HCT116 (cell line): ENCODE results near the gene CLEC3B. TPM values are rescaled to one million over a fixed set of nuclear protein-coding genes. Genes with fewer than 3 reads are reported as not detected.

Source experiments
- ATAC-seq: fragments of 200-7000 bp; cut with Tn5 transposase; 2 replicates; pipeline ENCODE4 v1.9.1; 2020; ENCODE audit warnings: mild to moderate bottlenecking, moderate library complexity
- BruUV-seq: library from RNA; stranded (reverse); fragments of 400-500 nt; replicated peaks from 2 replicates; lab custom pipeline; 2021; lab: Mats Ljungman, UMichigan
- CTCF ChIA-PET: fragments of 300-600 bp; sonication (Branson Sonifier 250); formaldehyde crosslinking; loops from one replicate; lab custom pipeline; 2021; ENCODE audit warnings: antibody characterized with exemption; lab: Charles Lee
- POLR2A ChIA-PET: fragments of 300-600, 350-600 bp; sonication (Branson Sonifier 250); formaldehyde crosslinking; loops from one replicate; lab custom pipeline; 2021; ENCODE audit warnings: antibody characterized with exemption; lab: Charles Lee
- RAD21 ChIA-PET, 2 experiments: fragments of 300-600 bp; sonication (Branson Sonifier 250); formaldehyde crosslinking; loops; one replicate each; lab custom pipeline; 2023; ENCODE audit warnings: low total read pairs in 2 of 2; ENCODE audit not compliant: uncharacterized antibody in 2 of 2, unreplicated experiment in 2 of 2, low non-redundant PET in 1 of 2; lab: Charles Lee
- DNase-seq: peaks from one replicate; pipeline ENCODE4 v3.0.0-alpha.2; 2010; ENCODE audit warnings: low read depth, low spot score
- H2AFZ ChIP-seq: fragments of 200-600 bp; shearing (Covaris generic), sonication (generic); 2 replicates; pipeline ENCODE4 v1.6.1; 2017; ENCODE audit warnings: low read depth, mixed run types, mixed read lengths, antibody characterized with exemption, low read length; ENCODE audit not compliant: poor library complexity, severe bottlenecking
- H3K27ac ChIP-seq: 2 replicates; pipeline ENCODE4 v1.5.1; 2012; ENCODE audit warnings: low read depth, low read length
- H3K27me3 ChIP-seq: fragments of 200-600 bp; sonication (generic); 2 replicates; pipeline ENCODE4 v1.6.1; 2016; ENCODE audit warnings: mixed run types, low read length, mixed read lengths; ENCODE audit not compliant: insufficient read depth
- H3K36me3 ChIP-seq, 2 experiments: fragments of 200-500 bp in 1 of 2; fragments of 200-600 bp in 1 of 2; sonication (Bioruptor generic) in 1 of 2; sonication (generic) in 1 of 2; 2 replicates each; pipeline versions ENCODE4 v1.5.1 to v1.6.1; 2014 to 2016; ENCODE audit warnings: low read length in 2 of 2, inconsistent platforms in 1 of 2, mixed read lengths in 1 of 2, mixed run types in 1 of 2; ENCODE audit not compliant: insufficient read depth in 2 of 2, control insufficient read depth in 1 of 2
- H3K4me1 ChIP-seq, 2 experiments: fragments of 200-600 bp in 1 of 2; sonication (generic) in 1 of 2; 2 replicates each; pipeline versions ENCODE4 v1.5.1 to v1.6.1; 2012 to 2017; ENCODE audit warnings: low read length in 2 of 2, inconsistent platforms in 1 of 2, mild to moderate bottlenecking in 1 of 2, mixed read lengths in 1 of 2, mixed run types in 1 of 2, moderate library complexity in 1 of 2; ENCODE audit not compliant: insufficient read depth in 2 of 2, control insufficient read depth in 1 of 2
- H3K4me2 ChIP-seq: fragments of 200-600 bp; sonication (generic); 2 replicates; pipeline ENCODE4 v1.6.1; 2017; ENCODE audit warnings: mixed run types, low read length, mixed read lengths
- H3K4me3 ChIP-seq, 2 experiments: fragments of 200-600 bp in 1 of 2; sonication (generic) in 1 of 2; replicated peaks in 1 of 2; 2 replicates each; pipeline ENCODE4 v1.5.1; 2011 to 2016; ENCODE audit warnings: low read length in 2 of 2, control low read depth in 1 of 2, low read depth in 1 of 2, mild to moderate bottlenecking in 1 of 2, mixed read lengths in 1 of 2, mixed run types in 1 of 2
- H3K79me2 ChIP-seq: fragments of 200-600 bp; sonication (generic); 2 replicates; pipeline ENCODE4 v1.6.1; 2017; ENCODE audit warnings: mild to moderate bottlenecking, mixed run types, low read length, moderate library complexity, mixed read lengths; ENCODE audit not compliant: insufficient read depth
- H3K9ac ChIP-seq: fragments of 200-600 bp; sonication (generic); 2 replicates; pipeline ENCODE4 v1.6.1; 2016; ENCODE audit warnings: low read length, mixed read lengths
- H3K9me2 ChIP-seq: fragments of 200-600 bp; sonication (generic), shearing (Covaris generic); 2 replicates; pipeline ENCODE4 v1.6.1; 2017; ENCODE audit warnings: mixed run types, mild to moderate bottlenecking, moderate library complexity; ENCODE audit not compliant: insufficient read depth
- H3K9me3 ChIP-seq, 2 experiments: fragments of 200-500 bp in 1 of 2; fragments of 200-600 bp in 1 of 2; sonication (Bioruptor generic) in 1 of 2; sonication (generic) in 1 of 2; 2 replicates each; pipeline ENCODE4 v1.6.1; 2014 to 2017; ENCODE audit warnings: low read length in 2 of 2, mixed read lengths in 2 of 2, inconsistent platforms in 1 of 2, low read depth in 1 of 2, mild to moderate bottlenecking in 1 of 2, mixed run types in 1 of 2, moderate library complexity in 1 of 2; ENCODE audit not compliant: control insufficient read depth in 1 of 2, insufficient read depth in 1 of 2
- H4K20me1 ChIP-seq: fragments of 200-600 bp; sonication (generic), shearing (Covaris generic); 2 replicates; pipeline ENCODE4 v1.6.1; 2017; ENCODE audit warnings: mixed run types, mild to moderate bottlenecking, moderate library complexity; ENCODE audit not compliant: insufficient read depth
- ATF3 ChIP-seq: IDR thresholded peaks from 2 replicates; pipeline ENCODE4 v1.6.1; 2012
- CTCF ChIP-seq, 3 experiments: fragments of 200-600 bp in 1 of 3; sonication (generic) in 1 of 3; IDR thresholded peaks in 2 of 3; conservative IDR thresholded peaks in 1 of 3; 2 replicates each; pipeline ENCODE4 v1.5.1; 2012 to 2017; ENCODE audit warnings: low read depth in 2 of 3, low read length in 2 of 3, antibody characterized with exemption in 1 of 3, borderline replicate concordance in 1 of 3, control low read depth in 1 of 3, mild to moderate bottlenecking in 1 of 3, mixed read lengths in 1 of 3, mixed run types in 1 of 3, moderate library complexity in 1 of 3; ENCODE audit not compliant: insufficient read depth in 1 of 3
- EGR1 ChIP-seq: IDR thresholded peaks from 2 replicates; pipeline ENCODE4 v1.6.1; 2012; ENCODE audit warnings: low read depth
- FOSL1 ChIP-seq: IDR thresholded peaks from 2 replicates; pipeline ENCODE4 v1.6.1; 2012; ENCODE audit warnings: low read depth
- JUND ChIP-seq: IDR thresholded peaks from 2 replicates; pipeline ENCODE4 v1.6.1; 2012
- POLR2A ChIP-seq: IDR thresholded peaks from 2 replicates; pipeline ENCODE4 v1.7.0; 2011; ENCODE audit warnings: borderline replicate concordance; ENCODE audit not compliant: insufficient read depth, insufficient read length; ENCODE audit errors: extremely low read depth
- POLR2AphosphoS5 ChIP-seq: IDR thresholded peaks from 2 replicates; pipeline ENCODE4 v1.6.1; 2011; ENCODE audit warnings: mild to moderate bottlenecking, low read depth, low read length, moderate library complexity
- REST ChIP-seq: IDR thresholded peaks from 2 replicates; pipeline ENCODE4 v1.6.1; 2012; ENCODE audit warnings: low read depth
- SIN3A ChIP-seq: IDR thresholded peaks from 2 replicates; pipeline ENCODE4 v1.6.1; 2012; ENCODE audit warnings: low read depth
- SP1 ChIP-seq: IDR thresholded peaks from 2 replicates; pipeline ENCODE4 v1.6.1; 2012; ENCODE audit warnings: low read depth
- SRF ChIP-seq: IDR thresholded peaks from 2 replicates; pipeline ENCODE4 v1.6.1; 2012; ENCODE audit warnings: low read depth
- TCF7L2 ChIP-seq: IDR thresholded peaks from 2 replicates; pipeline ENCODE4 v1.7.0; 2011; ENCODE audit warnings: borderline replicate concordance, inconsistent platforms; ENCODE audit not compliant: insufficient read depth, insufficient read length; ENCODE audit errors: extremely low read depth
- YY1 ChIP-seq: IDR thresholded peaks from 2 replicates; pipeline ENCODE4 v1.6.1; 2011; ENCODE audit warnings: low read length, low read depth, moderate library complexity, mild to moderate bottlenecking; ENCODE audit not compliant: insufficient replicate concordance; ENCODE audit errors: extremely low read depth
- intact Hi-C: fragments of 100-400 bp; cut with micrococcal nuclease; formaldehyde crosslinking; loops from 2 replicates; pipeline ENCODE4 v1.10.0; 2022
- total RNA-seq: library from RNA; stranded (reverse); gene quantifications from one replicate; pipeline ENCODE4 v1.2.1, GENCODE V29; 2021; ENCODE audit not compliant: unreplicated experiment

Gene CLEC3B
- total RNA-seq, 1 experiment from 2014 or later, result 0.57 TPM

GRCh38 chr3:45031531-45031930, 5.4 kb downstream of the CLEC3B start:
- RAD21 ChIA-PET, result no interaction called here
- no peak overlapping the region for H3K4me3 ChIP-seq
- TF ChIP-seq TCF7L2 (no peak), POLR2AphosphoS5 (no peak), REST (no peak), ATF3 (no peak), EGR1 (no peak), SIN3A (no peak), SRF (no peak), POLR2A (no peak), JUND (no peak), CTCF (IDR thresholded peaks at IDR 0.05 in 2 of 3, conservative IDR thresholded peaks at IDR 0.05 in 1 of 3; ENCODE audit: borderline replicate concordance in 1 of 3, insufficient read depth in 1 of 3, low read depth in 2 of 3, low read length in 2 of 3) (no peak), FOSL1 (no peak), YY1 (no peak), SP1 (no peak)
- no peaks in the 10 kb centered on the region for H3K9me2 ChIP-seq
- H3K27ac ChIP-seq, result no peak overlapping the region
- no peaks in the 10 kb centered on the region for H3K27me3 ChIP-seq
- no peak for ATAC-seq
- H3K9ac ChIP-seq, result no peak overlapping the region
- H3K4me2 ChIP-seq, result no peak overlapping the region
- no peak overlapping the region for H2AFZ ChIP-seq
- H4K20me1 ChIP-seq, result no peaks in the 10 kb centered on the region
- no peaks in the 10 kb centered on the region for H3K9me3 ChIP-seq
- H3K36me3 ChIP-seq, result no peaks in the 10 kb centered on the region
- H3K79me2 ChIP-seq, result no peaks in the 10 kb centered on the region
- DNase-seq, result no peak
- H3K4me1 ChIP-seq, result no peaks in the 10 kb centered on the region; a peak in 1 of 4 replicates
- POLR2A ChIA-PET, result no interaction called here
- no TSS peak for BruUV-seq
- CTCF ChIA-PET, result no interaction called here
- intact Hi-C loops, result loop anchor here (10.0 kb wide), 1 partner anchor 893 kb away; no protein-coding TSS in a partner anchor
